Ishikawa (cell line): ENCODE measurements around the gene OR4N5.

Experiments used
- CEBPB ChIP-seq: IDR thresholded peaks from 2 replicates; pipeline ENCODE4 v1.6.1; 2012
- CREB1 ChIP-seq: IDR thresholded peaks from 2 replicates; pipeline ENCODE4 v1.6.1; 2012; ENCODE audit warnings: low read depth
- EGR1 ChIP-seq: IDR thresholded peaks from 2 replicates; pipeline ENCODE4 v1.6.1; 2012
- EP300 ChIP-seq: IDR thresholded peaks from 2 replicates; pipeline ENCODE4 v1.6.1; 2012; ENCODE audit warnings: borderline replicate concordance
- FOXM1 ChIP-seq: IDR thresholded peaks from 2 replicates; pipeline ENCODE4 v1.6.1; 2012; ENCODE audit warnings: low read depth, borderline replicate concordance
- NFIC ChIP-seq: IDR thresholded peaks from 2 replicates; pipeline ENCODE4 v1.6.1; 2012
- RAD21 ChIP-seq: IDR thresholded peaks from 2 replicates; pipeline ENCODE4 v1.6.1; 2012; ENCODE audit warnings: low read depth
- TAF1 ChIP-seq: IDR thresholded peaks from 2 replicates; pipeline ENCODE4 v1.6.1; 2012; ENCODE audit warnings: low read depth, mild to moderate bottlenecking
- TCF12 ChIP-seq: IDR thresholded peaks from 2 replicates; pipeline ENCODE4 v1.6.1; 2012; ENCODE audit warnings: low read depth
- TEAD4 ChIP-seq: IDR thresholded peaks from 2 replicates; pipeline ENCODE4 v1.6.1; 2012
- YY1 ChIP-seq: IDR thresholded peaks from 2 replicates; pipeline ENCODE4 v1.6.1; 2012; ENCODE audit warnings: low read depth
- ZBTB7A ChIP-seq: IDR thresholded peaks from 2 replicates; pipeline ENCODE4 v1.6.1; 2012; ENCODE audit warnings: low read depth
- TF ChIP-seq, protein P1 (sequence below): IDR thresholded peaks from 2 replicates; pipeline ENCODE4 v1.6.1; 2012; ENCODE audit warnings: low read depth, mild to moderate bottlenecking
- TF ChIP-seq, protein P2 (sequence below): IDR thresholded peaks from 2 replicates; pipeline ENCODE4 v1.6.1; 2012
- TF ChIP-seq, protein P3 (sequence below): IDR thresholded peaks from 2 replicates; pipeline ENCODE4 v1.6.1; 2012

OR4N5 gene

GRCh38 chr14:20144820-20145219, 6.2 kb downstream of the OR4N5 start:
- TF ChIP-seq CREB1 (no peak), TAF1 (no peak), NFIC (no peak), TCF12 (no peak), YY1 (no peak)
- TF ChIP-seq, protein P1, sequence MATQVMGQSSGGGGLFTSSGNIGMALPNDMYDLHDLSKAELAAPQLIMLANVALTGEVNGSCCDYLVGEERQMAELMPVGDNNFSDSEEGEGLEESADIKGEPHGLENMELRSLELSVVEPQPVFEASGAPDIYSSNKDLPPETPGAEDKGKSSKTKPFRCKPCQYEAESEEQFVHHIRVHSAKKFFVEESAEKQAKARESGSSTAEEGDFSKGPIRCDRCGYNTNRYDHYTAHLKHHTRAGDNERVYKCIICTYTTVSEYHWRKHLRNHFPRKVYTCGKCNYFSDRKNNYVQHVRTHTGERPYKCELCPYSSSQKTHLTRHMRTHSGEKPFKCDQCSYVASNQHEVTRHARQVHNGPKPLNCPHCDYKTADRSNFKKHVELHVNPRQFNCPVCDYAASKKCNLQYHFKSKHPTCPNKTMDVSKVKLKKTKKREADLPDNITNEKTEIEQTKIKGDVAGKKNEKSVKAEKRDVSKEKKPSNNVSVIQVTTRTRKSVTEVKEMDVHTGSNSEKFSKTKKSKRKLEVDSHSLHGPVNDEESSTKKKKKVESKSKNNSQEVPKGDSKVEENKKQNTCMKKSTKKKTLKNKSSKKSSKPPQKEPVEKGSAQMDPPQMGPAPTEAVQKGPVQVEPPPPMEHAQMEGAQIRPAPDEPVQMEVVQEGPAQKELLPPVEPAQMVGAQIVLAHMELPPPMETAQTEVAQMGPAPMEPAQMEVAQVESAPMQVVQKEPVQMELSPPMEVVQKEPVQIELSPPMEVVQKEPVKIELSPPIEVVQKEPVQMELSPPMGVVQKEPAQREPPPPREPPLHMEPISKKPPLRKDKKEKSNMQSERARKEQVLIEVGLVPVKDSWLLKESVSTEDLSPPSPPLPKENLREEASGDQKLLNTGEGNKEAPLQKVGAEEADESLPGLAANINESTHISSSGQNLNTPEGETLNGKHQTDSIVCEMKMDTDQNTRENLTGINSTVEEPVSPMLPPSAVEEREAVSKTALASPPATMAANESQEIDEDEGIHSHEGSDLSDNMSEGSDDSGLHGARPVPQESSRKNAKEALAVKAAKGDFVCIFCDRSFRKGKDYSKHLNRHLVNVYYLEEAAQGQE: no peak

DNA sequence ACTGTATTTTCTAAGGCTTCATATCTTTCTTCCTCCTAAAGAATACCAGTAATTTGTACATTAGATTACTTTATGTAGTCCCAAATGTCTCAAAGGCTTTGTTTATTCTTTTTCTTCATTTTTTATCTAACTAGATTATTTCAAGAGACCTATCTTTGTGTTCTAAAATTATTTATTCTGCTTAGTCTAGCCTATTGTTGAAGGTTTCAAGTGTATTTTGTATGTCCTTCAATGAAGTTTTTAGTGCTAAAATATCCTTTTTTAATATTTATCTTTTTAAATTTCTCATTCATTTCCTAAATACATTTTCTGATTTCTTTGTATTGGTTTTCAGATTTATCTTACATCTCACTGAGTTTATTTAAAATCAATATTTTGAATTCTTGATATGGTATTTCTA, 25.8 kb downstream of the OR4N5 start:
- TF ChIP-seq NFIC: no peak
- TF ChIP-seq CEBPB: no peak
- TF ChIP-seq FOXM1: no peak
- no peak for TF ChIP-seq RAD21

DNA sequence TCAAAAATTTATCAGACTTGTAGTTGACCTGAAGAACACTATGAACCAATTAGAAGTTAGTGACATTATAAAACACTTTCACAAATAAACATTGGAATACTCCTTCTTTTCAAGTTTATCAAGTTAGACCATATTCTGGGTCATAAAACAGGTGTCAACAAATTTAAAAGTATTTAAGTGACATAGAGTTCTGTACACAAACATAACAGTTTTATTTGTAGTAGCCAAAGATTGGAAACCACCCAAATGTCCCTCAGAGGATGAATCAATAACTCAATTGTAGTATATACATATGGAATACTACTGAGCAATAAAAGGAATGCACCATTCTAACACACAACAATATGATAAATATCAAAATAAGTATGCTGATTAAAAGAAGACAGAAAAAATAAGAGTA, 28.5 kb downstream of the OR4N5 start:
- TF ChIP-seq CREB1 (no peak), FOXM1 (no peak), ZBTB7A (no peak)
- TF ChIP-seq, protein P1: no peak

GRCh38 chr14:20176330-20176729, 37.7 kb downstream of the OR4N5 start:
- TF ChIP-seq FOXM1: no peak
- TF ChIP-seq, protein P2, sequence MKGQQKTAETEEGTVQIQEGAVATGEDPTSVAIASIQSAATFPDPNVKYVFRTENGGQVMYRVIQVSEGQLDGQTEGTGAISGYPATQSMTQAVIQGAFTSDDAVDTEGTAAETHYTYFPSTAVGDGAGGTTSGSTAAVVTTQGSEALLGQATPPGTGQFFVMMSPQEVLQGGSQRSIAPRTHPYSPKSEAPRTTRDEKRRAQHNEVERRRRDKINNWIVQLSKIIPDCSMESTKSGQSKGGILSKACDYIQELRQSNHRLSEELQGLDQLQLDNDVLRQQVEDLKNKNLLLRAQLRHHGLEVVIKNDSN: no peak
- no peak for TF ChIP-seq RAD21
- TF ChIP-seq YY1: no peak
- TF ChIP-seq EP300: no peak
- no peak for TF ChIP-seq CEBPB
- no peak for TF ChIP-seq ZBTB7A
- TF ChIP-seq NFIC: no peak
- TF ChIP-seq, protein P3, sequence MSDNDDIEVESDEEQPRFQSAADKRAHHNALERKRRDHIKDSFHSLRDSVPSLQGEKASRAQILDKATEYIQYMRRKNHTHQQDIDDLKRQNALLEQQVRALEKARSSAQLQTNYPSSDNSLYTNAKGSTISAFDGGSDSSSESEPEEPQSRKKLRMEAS: no peak
- TF ChIP-seq TEAD4: no peak
- TF ChIP-seq CREB1: no peak
- no peak for TF ChIP-seq EGR1

- TF ChIP-seq RAD21 (no peak), EGR1 (no peak), CREB1 (no peak), CEBPB (no peak), ZBTB7A (no peak), NFIC (no peak), TAF1 (no peak), YY1 (no peak), FOXM1 (no peak), TCF12 (no peak), EP300 (no peak), TEAD4 (no peak)
- TF ChIP-seq, protein P1: no peak
- TF ChIP-seq, protein P2: no peak
- TF ChIP-seq, protein P3: no peak
Measured at GRCh38 chr14:20177433-20177974, 38.9 kb downstream of the OR4N5 start.
